Glutamatergic neuron (in vitro differentiated cells): ENCODE measurements around the gene SH3GL1. TPM values are rescaled to one million over a fixed set of nuclear protein-coding genes. Genes with fewer than 3 reads are reported as not detected.
A peak's percentile ranks its signal among the peaks of the same experiment; 100 is the strongest.

Experiments used
- DNase-seq: peaks from one replicate; pipeline ENCODE4 v3.0.0; 2022
- H3K27ac Mint-ChIP-seq: one replicate; pipeline ENCODE4 v1.8.0; 2020; ENCODE audit warnings: mild to moderate bottlenecking, mixed read lengths, inconsistent platforms; ENCODE audit not compliant: unreplicated experiment
- H3K27me3 Mint-ChIP-seq: one replicate; pipeline ENCODE4 v1.8.0; 2020; ENCODE audit warnings: mild to moderate bottlenecking, moderate library complexity, mixed read lengths, inconsistent platforms; ENCODE audit not compliant: unreplicated experiment
- H3K36me3 Mint-ChIP-seq: one replicate; pipeline ENCODE4 v1.8.0; 2020; ENCODE audit warnings: mild to moderate bottlenecking, mixed read lengths, inconsistent platforms; ENCODE audit not compliant: unreplicated experiment
- H3K4me1 Mint-ChIP-seq: one replicate; pipeline ENCODE4 v1.8.0; 2020; ENCODE audit warnings: mild to moderate bottlenecking, low read depth, mixed read lengths, inconsistent platforms; ENCODE audit not compliant: unreplicated experiment
- H3K4me3 Mint-ChIP-seq: one replicate; pipeline ENCODE4 v1.8.0; 2020; ENCODE audit warnings: mild to moderate bottlenecking, mixed read lengths, inconsistent platforms; ENCODE audit not compliant: unreplicated experiment
- H3K9me3 Mint-ChIP-seq: one replicate; pipeline ENCODE4 v1.8.0; 2020; ENCODE audit warnings: mild to moderate bottlenecking, moderate library complexity, mixed read lengths, inconsistent platforms; ENCODE audit not compliant: unreplicated experiment
- total RNA-seq: library from RNA; stranded (reverse); fragmentation: NEBNext Ultra II Directional; extraction: Animal tissue kit (Norgen Biotek cat#: 25700); gene quantifications from one replicate; pipeline ENCODE4 v1.2.1, GENCODE V29; 2021; ENCODE audit not compliant: unreplicated experiment
- TF ChIP-seq, protein P1 (sequence below): fragments of 200-600 bp; sonication (generic); IDR thresholded peaks from one replicate; pipeline ENCODE4 v1.5.0; 2021; ENCODE audit not compliant: partially characterized antibody, unreplicated experiment

Gene SH3GL1
- total RNA-seq, 1 donor from 2014 or later, result 56.3 TPM

DNA sequence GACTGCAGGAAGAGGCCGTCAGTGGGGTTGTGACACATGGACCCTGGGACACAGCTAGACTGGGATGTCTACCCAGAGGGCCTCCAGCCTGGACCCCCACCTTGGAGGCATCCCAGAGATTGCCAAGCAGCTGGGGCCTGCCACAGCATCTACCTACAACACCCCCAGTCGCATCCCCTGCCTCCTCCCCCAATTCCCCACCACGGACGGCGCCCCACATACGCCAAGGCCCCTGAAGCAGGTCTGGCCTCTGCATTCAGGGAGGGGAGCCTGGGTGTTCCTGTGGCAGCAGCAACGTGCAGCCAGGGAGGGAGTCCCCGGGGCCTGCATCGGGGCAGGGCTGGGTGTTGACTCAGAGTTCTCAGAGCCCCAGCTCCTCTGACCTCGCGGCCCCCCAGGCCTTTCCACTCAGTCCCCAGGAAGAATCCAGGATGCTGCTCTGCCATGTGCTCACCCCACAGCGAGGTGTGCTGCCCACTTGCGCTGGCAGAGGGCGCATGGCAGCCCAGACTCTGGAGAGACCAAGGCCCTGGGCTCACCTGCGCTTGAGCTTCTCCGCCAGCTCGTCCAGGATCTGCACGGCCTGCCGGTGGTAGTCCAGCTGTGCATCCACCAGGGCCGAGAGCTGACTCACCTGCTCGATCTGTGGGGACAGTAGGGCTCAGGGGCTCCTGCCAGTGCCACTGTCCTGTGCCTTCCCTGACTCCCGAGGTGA, 37.4 kb downstream of the SH3GL1 start:
- TF ChIP-seq, protein P1, sequence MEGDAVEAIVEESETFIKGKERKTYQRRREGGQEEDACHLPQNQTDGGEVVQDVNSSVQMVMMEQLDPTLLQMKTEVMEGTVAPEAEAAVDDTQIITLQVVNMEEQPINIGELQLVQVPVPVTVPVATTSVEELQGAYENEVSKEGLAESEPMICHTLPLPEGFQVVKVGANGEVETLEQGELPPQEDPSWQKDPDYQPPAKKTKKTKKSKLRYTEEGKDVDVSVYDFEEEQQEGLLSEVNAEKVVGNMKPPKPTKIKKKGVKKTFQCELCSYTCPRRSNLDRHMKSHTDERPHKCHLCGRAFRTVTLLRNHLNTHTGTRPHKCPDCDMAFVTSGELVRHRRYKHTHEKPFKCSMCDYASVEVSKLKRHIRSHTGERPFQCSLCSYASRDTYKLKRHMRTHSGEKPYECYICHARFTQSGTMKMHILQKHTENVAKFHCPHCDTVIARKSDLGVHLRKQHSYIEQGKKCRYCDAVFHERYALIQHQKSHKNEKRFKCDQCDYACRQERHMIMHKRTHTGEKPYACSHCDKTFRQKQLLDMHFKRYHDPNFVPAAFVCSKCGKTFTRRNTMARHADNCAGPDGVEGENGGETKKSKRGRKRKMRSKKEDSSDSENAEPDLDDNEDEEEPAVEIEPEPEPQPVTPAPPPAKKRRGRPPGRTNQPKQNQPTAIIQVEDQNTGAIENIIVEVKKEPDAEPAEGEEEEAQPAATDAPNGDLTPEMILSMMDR, result no peak
- H3K27me3 Mint-ChIP-seq, result peaks cover 25% of the 10 kb centered on the region
- H3K4me1 Mint-ChIP-seq, result peaks cover 17% of the 10 kb centered on the region
- no peak overlapping the region for H3K4me3 Mint-ChIP-seq
- DNase-seq, result no peak
- peaks cover 18% of the 10 kb centered on the region for H3K9me3 Mint-ChIP-seq
- H3K36me3 Mint-ChIP-seq, result no peaks in the 10 kb centered on the region
- peak overlapping the region; percentile 33 for H3K27ac Mint-ChIP-seq

DNA sequence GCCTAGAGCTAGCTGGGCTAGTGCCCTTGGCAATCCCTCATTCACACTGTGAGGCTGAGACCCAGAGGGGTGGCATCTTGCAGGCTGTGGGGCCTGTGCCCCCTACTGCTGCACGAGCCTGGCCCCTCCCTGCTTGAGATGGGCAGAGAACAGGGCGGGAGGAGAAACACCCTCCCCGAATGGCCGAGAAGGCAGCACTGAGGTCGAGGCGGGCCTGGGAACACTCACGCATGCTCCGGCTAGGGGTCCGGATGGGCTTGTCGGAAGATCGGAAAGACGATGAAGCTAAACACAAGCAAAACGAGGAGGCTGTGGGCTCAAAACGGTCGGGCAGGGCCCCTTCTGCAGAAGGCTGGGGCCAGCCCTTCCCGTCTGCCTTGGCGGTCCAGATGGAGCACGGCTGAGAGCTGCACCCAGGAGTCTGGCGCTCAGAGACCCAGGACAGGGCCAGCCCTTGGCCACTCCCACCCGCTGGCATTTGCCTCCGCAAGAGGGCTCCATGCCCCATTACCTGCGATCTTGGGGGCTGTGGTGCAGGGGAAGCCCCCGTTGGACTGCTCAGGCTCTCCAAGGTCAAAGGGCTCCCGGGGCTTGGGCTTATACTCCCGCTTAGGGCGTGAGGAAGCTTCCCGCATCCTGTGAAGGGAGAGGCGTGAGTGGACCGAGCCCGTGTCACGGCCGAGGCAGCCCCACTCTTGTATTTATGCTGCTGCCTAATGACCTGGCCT, 38.1 kb downstream of the SH3GL1 start:
- Mint-ChIP-seq H3K4me1 (peaks cover 11% of the 10 kb centered on the region), H3K27me3 (peaks cover 22% of the 10 kb centered on the region), H3K9me3 (peaks cover 15% of the 10 kb centered on the region), H3K27ac (peak overlapping the region; percentile 73), H3K4me3 (peak overlapping the region; percentile 28), H3K36me3 (no peaks in the 10 kb centered on the region)
- TF ChIP-seq, protein P1, result no peak
- DNase-seq, result no peak

DNA sequence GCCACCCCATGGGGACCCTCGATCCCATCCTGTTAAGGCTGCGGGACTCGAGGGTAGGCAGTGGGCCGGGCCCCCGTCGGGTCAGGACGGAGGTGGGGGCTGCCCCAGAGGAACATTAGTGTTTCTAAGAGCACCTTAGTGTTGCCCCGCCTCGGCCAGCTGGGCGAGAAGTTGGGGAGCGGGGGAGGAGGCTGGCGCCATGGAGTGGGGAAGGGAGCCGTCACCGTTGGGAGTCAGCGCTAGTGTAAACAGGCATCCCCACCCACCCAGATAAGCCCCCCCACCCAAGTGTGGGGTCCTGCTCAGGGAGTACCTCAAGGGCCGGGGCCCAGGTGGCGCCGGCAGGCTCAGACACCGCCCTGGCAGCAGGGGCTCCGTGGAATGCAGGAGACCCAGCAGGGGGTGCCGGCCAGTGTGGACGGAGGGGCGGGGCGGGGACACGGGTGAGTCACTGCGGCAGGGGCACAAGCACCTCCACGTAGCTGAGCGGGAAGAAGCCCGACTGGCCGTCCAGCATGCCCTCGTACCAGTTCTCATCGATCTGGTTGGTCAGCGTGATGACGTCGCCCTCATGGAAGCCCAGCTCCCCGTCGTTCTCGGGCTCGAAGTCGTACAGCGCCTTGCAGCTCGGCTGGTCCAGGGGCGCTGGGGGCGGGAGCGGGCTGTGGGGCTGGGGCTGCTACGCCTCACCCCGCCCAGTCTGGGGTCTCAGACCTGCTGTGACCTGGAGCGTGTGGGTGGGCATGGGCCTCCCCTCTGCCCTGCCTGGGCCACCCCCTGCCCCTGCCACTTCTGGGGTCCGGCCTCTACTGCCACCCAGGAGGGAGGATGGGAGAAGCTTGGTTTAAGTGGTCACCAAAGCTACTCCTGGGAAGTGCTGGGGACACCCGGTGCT, 38.9 kb downstream of the SH3GL1 start:
- TF ChIP-seq, protein P1, result no peak
- DNase-seq, result no peak
- H3K27ac Mint-ChIP-seq, result peak overlapping the region; percentile 95
- no peak overlapping the region for H3K4me3 Mint-ChIP-seq
- no peaks in the 10 kb centered on the region for H3K36me3 Mint-ChIP-seq
- peaks cover 12% of the 10 kb centered on the region for H3K9me3 Mint-ChIP-seq
- peaks cover 10% of the 10 kb centered on the region for H3K4me1 Mint-ChIP-seq
- H3K27me3 Mint-ChIP-seq, result peaks cover 16% of the 10 kb centered on the region

DNA sequence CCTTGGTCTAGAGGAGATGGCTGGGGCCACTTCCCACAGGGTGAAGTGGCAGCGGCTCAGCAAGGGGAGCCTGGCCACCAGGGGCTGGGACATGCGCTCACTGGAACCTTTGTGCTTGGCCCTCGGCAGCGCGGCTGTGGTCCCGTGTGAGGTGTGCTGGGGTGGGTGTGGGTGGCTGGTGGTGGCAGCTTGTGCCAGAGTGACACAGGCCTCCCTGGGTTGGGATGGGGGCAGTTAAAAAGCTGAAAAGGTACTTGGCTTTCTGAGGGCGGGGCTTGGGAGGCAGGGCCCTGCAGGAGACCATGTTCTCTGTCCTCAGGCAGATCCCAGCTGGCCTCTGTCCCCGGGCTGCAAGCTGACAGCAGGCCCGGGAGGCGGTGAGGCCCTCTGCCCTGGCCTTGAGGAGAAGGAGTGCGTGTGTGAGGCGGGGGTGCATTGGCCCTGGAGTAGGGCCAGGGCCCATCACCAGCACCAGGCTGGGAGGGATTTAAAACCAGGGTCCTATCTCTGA, 39.7 kb downstream of the SH3GL1 start:
- H3K4me1 Mint-ChIP-seq, result peaks cover 10% of the 10 kb centered on the region
- H3K27me3 Mint-ChIP-seq, result peaks cover 14% of the 10 kb centered on the region
- TF ChIP-seq, protein P1, result peak; percentile 29
- H3K27ac Mint-ChIP-seq, result peak overlapping the region; percentile 95
- peak; percentile 78 for DNase-seq
- no peaks in the 10 kb centered on the region for H3K36me3 Mint-ChIP-seq
- peak overlapping the region; percentile 46 for H3K4me3 Mint-ChIP-seq
- peaks cover 12% of the 10 kb centered on the region for H3K9me3 Mint-ChIP-seq
